HG03378 (cell line): ENCODE results near the gene DTX3L.
"Not testable (repeated sequence)": the region's sequence is repeated elsewhere in the genome, so short reads cannot be mapped to it uniquely, and the experiment has no call there.

Experiments used
- ATAC-seq: cut with Tn5 transposase; IDR thresholded peaks from one replicate; pipeline ENCODE4 v1.9.1; 2021; ENCODE audit warnings: mild to moderate bottlenecking, moderate library complexity; ENCODE audit not compliant: unreplicated experiment

DTX3L gene

GRCh38 chr3:122560680-122561079, 3.5 kb upstream of the DTX3L start:
- ATAC-seq, result peak; percentile 43

GRCh38 chr3:122562923-122563716, 1.0 kb upstream of the DTX3L start:
- no peak for ATAC-seq

GRCh38 chr3:122563717-122564025, 467 bp upstream of the DTX3L start:
- ATAC-seq, result no peak

GRCh38 chr3:122568131-122568530, 4.0 kb downstream of the DTX3L start:
- ATAC-seq, result not testable (repeated sequence)

DNA sequence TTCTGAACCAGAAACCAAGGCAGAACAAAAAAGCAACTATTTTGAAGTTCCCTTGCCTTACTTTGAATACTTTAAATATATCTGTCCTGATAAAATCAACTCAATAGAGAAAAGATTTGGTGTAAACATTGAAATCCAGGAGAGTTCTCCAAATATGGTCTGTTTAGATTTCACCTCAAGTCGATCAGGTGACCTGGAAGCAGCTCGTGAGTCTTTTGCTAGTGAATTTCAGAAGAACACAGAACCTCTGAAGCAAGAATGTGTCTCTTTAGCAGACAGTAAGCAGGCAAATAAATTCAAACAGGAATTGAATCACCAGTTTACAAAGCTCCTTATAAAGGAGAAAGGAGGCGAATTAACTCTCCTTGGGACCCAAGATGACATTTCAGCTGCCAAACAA, 4.6 kb downstream of the DTX3L start:
- ATAC-seq, result no peak

DNA sequence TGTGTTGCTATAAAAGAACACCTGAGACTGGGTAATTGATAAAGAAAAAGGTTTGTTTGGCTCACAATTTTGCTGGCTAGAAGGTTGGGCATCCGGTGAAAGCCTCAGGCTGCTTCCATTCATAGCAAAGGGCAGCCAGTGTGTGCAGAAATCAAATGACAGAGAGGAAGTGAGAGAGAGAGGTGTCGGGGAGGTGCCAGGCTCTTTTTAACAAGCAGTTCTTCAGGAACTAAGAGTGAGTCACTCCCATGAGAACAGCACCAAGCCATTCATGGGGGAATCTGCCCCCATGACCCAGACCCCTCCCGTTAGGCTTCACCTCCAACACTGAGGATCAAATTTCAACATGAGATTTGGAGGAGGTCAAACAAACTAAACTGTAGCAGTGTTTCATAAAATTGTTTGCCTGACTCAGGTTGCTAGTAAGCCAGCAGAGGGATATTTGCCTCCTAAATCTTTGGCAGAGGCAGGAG, 8.8 kb downstream of the DTX3L start:
- peak; percentile 34 for ATAC-seq

DNA sequence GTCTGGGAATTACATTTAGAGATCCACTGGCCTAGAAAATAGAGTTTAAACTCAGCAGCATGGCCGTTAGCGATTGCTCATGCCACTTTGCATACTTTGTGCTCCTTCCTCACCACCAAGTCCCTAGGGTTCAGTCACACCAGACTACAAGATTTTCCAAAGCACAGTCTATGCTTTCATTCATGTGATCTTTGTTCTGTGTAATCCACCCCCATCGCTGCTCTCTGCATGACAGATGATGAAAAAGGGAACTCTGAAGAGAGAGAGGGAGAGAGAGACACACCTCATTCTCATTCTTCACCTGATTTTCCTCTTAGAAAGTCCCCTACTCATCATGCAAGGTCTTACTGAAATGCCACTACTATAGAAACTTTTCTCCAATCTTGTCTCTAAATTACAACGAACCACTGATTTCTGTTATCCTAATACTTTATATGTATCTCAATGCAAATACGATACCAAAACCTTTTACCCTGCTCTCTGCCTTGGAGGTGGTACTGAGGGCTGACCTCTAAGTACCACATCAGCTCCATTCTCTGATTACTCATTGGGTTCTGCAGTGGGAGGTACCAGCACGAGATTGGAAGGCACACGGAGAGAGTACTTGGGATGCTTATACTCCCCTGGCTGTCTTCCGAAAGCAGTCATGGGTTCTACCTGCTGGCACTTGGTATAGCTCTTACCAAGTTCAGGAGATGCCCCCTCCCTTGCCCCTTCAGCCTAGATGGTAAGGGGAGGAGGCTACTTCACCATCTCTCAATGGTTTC, 12.2 kb downstream of the DTX3L start:
- peak; percentile 79 for ATAC-seq

DNA sequence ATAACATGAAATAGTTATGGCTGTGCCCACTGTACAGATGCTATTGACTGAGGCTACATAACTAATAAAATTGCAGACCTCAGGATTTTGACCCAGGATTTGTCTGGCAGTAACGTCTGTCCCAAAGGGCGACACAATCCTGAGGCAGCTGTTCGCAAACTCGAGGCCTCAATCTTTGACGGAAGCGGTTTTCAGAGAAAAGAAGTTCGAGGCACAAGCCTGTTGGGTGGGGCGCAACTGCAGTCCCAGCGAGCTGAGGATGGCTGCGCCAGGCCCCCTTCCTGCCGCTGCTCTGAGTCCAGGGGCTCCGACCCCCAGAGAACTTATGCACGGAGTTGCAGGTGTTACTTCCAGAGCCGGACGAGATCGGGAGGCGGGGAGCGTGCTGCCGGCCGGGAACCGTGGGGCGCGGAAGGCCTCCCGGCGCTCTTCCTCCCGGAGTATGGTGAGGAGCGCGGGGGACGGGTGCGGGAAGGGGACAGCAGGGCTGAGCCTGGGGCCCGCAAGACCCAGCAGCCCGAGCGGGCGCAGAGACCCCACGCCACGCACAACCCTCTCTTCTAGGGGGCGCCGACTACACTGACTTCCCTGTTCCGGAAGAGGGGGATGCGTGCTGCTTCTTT, 13.4 kb downstream of the DTX3L start, which contains the start of gene PARP15:
Gene PARP15, plus strand, starts transcription at position 242 of the 623 bp plus-strand sequence. Its CDS starts 18 bp downstream, at position 260.
- no peak for ATAC-seq

DNA sequence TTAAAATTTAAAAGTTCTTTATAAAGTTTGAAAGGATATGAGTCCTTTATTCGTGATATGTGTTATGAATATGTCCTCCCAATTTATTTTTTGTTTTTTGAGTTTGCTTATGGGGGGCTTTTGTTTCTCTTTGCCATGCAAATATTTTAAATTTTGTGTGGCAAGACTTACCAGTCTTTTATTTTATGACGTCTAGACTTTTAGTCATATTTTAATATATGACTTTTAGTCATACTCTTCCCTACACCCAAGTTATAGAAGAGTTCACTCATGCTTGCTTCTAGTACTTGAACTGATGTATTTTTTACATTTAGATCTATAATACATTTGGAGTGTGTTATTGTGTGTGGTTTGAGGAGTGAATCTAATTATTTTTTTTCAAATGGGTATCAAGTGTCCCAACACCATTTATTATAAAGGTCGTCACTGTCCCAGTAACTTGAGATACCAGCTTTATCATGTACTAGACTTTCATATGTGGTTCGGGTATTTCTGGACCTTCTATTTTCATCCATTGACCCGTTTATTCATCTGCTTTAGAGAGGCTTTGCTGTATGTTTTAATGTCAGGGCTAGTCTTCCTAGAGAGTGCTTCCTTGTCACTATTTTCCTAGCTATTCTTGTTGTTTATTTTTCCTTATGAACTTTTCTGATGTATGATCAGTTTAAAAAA, 14.1 kb downstream of the DTX3L start:
- no peak for ATAC-seq

- ATAC-seq, result no peak
Measured at GRCh38 chr3:122580470-122580869, 16.3 kb downstream of the DTX3L start.

DNA sequence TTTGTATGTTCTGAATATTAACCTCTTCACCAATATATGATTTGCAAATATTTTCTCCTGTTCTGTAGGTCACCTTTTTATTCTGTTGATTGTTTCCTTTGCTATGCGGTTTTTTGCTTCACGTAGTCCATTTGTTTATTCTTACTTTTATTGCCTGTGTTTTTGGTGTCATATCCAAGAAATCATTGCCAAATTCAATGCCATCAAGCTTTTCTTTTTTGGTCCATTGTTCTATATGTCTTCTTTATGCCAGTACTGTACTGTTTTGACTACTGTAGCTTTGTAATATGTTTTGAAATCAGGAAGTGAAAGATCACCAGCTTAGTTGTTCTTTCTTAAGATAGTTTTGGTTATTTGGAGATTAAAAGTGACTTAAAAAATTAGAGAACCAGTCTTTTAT, 17.5 kb downstream of the DTX3L start:
- ATAC-seq, result no peak

DNA sequence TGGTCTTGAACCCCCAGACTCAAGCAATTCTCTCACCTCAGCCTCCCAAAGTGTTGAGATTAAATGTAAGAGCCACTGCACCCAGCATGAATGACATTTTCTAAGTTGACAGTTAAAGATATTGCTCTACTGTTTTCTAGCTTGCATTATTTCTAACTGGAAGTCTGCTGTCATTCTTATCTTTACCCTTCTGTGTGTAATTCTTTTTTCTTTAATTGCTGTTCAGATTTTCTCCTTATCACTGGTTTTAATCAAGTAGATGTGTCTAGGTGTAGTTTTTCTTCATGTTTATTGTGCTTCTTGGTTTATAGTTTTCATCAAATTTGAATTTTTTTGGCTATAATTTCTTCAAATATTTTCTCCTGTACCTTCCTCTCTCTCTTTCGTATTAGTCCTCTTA, 18.3 kb downstream of the DTX3L start:
- no peak for ATAC-seq

DNA sequence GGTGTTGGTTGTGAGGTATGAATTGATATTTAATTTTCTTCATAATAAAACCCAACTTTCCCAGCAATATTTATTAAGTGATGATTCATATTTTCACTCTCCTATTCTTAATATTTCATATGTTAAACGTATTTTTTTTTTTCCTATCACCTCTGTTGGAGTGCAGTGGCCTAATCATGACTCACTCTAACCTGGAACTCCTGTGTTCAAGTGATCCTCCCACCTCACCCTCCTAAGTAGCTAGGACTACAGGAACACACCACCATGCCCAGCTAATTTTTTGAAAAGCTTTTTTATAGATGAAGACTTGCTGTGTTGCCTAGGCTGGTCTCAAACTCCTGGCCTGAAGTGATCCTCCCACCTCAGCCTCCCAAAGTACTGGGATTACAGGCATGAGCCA, 22.0 kb downstream of the DTX3L start:
- no peak for ATAC-seq

GRCh38 chr3:122586773-122587485, 22.8 kb downstream of the DTX3L start:
- no peak for ATAC-seq

- ATAC-seq, result no peak
Measured at GRCh38 chr3:122587572-122587971, 23.4 kb downstream of the DTX3L start.

DNA sequence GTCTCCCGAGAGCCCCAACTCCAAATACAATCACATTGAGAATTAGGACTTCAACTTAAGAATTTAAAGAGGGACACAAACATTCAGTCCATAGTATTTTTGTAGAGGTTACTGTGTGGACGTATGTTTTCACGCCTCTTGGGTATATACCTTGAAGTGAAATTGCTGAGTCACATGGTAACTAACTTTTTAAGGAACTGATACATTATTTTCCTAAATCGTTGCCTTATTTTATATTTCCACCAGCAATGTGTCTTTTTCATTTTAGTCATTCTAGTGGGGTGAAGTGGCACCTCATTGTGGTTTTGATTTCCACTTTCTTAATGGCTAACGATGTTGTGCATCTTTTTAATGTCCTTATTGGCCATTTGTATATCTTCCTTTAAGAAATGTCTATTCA, 25.2 kb downstream of the DTX3L start:
- ATAC-seq, result no peak

DNA sequence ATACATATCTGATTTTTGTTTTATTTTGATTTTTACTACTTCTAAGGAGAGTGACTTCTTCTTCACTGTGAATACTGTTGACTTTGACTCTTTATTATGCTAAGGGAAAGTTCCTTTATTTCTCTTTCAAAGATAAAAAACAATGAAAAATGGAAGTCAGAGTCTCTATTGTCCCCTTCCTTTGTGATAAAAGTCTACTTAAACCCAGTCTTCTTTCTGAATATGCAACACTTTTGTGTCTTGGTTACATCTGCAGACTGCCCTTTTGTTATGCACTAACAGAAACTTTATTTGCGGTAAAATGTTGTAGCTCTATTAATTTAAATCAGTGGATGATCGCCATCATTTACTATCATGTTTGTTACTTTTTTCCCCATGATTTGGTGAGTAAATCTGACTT, 26.5 kb downstream of the DTX3L start:
- no peak for ATAC-seq

GRCh38 chr3:122594025-122594424, 29.9 kb downstream of the DTX3L start:
- ATAC-seq, result no peak

GRCh38 chr3:122598151-122598550, 34.0 kb downstream of the DTX3L start:
- ATAC-seq, result no peak

- ATAC-seq, result no peak
Measured at GRCh38 chr3:122598556-122598955, 34.4 kb downstream of the DTX3L start.
